Osteocyte (in vitro differentiated cells): Measurements from ENCODE around the gene MPPED2. TPM values are rescaled to one million over a fixed set of nuclear protein-coding genes. Genes with fewer than 3 reads are reported as not detected.

Experiments used
- DNase-seq: peaks from one replicate; pipeline ENCODE4 v3.0.0; 2021; ENCODE audit warnings: mixed read lengths; ENCODE audit not compliant: unreplicated experiment; ENCODE audit errors: extremely low spot score
- H3K27ac Mint-ChIP-seq: one replicate; pipeline ENCODE4 v1.8.0; 2021; ENCODE audit warnings: mild to moderate bottlenecking, mixed read lengths; ENCODE audit not compliant: unreplicated experiment
- H3K27me3 Mint-ChIP-seq: one replicate; pipeline ENCODE4 v1.8.0; 2021; ENCODE audit warnings: mixed read lengths; ENCODE audit not compliant: unreplicated experiment
- H3K36me3 Mint-ChIP-seq: one replicate; pipeline ENCODE4 v1.8.0; 2021; ENCODE audit warnings: mixed read lengths; ENCODE audit not compliant: unreplicated experiment
- H3K4me1 Mint-ChIP-seq: one replicate; pipeline ENCODE4 v1.8.0; 2021; ENCODE audit warnings: mixed read lengths; ENCODE audit not compliant: unreplicated experiment
- H3K4me3 Mint-ChIP-seq: one replicate; pipeline ENCODE4 v1.8.0; 2021; ENCODE audit warnings: mild to moderate bottlenecking, moderate library complexity, mixed read lengths; ENCODE audit not compliant: unreplicated experiment
- H3K9me3 Mint-ChIP-seq: one replicate; pipeline ENCODE4 v1.8.0; 2021; ENCODE audit warnings: mixed read lengths; ENCODE audit not compliant: unreplicated experiment
- CTCF ChIP-seq: fragments of 200-600 bp; sonication (generic); IDR thresholded peaks from 2 replicates; pipeline ENCODE4 v1.5.0; 2021; ENCODE audit warnings: antibody characterized with exemption, mild to moderate bottlenecking, moderate library complexity
- total RNA-seq: library from RNA; stranded (reverse); gene quantifications from 2 replicates; pipeline ENCODE4 v1.2.1, GENCODE V29; 2021

MPPED2 gene
- total RNA-seq, 1 donor from 2014 or later = not detected

GRCh38 chr11:30457087-30457486, 129.1 kb downstream of the MPPED2 start:
- H3K36me3 Mint-ChIP-seq = no peaks in the 10 kb centered on the region
- no peak overlapping the region for H3K4me3 Mint-ChIP-seq
- no peaks in the 10 kb centered on the region for H3K27me3 Mint-ChIP-seq
- no peak overlapping the region for H3K27ac Mint-ChIP-seq
- no peaks in the 10 kb centered on the region for H3K4me1 Mint-ChIP-seq
- no peak for DNase-seq
- H3K9me3 Mint-ChIP-seq = no peaks in the 10 kb centered on the region
- TF ChIP-seq CTCF = no peak

GRCh38 chr11:30455025-30455424, 131.1 kb downstream of the MPPED2 start:
- no peak for TF ChIP-seq CTCF
- no peaks in the 10 kb centered on the region for H3K27me3 Mint-ChIP-seq
- H3K27ac Mint-ChIP-seq = no peak overlapping the region
- no peaks in the 10 kb centered on the region for H3K4me1 Mint-ChIP-seq
- H3K36me3 Mint-ChIP-seq = no peaks in the 10 kb centered on the region
- DNase-seq = no peak
- H3K4me3 Mint-ChIP-seq = no peak overlapping the region
- H3K9me3 Mint-ChIP-seq = no peaks in the 10 kb centered on the region

- no peak for TF ChIP-seq CTCF
- no peak overlapping the region for H3K27ac Mint-ChIP-seq
- no peaks in the 10 kb centered on the region for H3K27me3 Mint-ChIP-seq
- H3K4me3 Mint-ChIP-seq = no peak overlapping the region
- DNase-seq = no peak
- no peaks in the 10 kb centered on the region for H3K4me1 Mint-ChIP-seq
- no peaks in the 10 kb centered on the region for H3K36me3 Mint-ChIP-seq
- H3K9me3 Mint-ChIP-seq = no peaks in the 10 kb centered on the region
These were observed 131.6 kb downstream of the MPPED2 start for GRCh38 chr11:30454541-30454940.

GRCh38 chr11:30454111-30454510, 132.0 kb downstream of the MPPED2 start:
- Mint-ChIP-seq H3K36me3 (no peaks in the 10 kb centered on the region), H3K27ac (no peak overlapping the region), H3K4me1 (no peaks in the 10 kb centered on the region), H3K4me3 (no peak overlapping the region), H3K27me3 (no peaks in the 10 kb centered on the region), H3K9me3 (no peaks in the 10 kb centered on the region)
- no peak for DNase-seq
- no peak for TF ChIP-seq CTCF

- no peak overlapping the region for H3K4me3 Mint-ChIP-seq
These were observed 132.4 kb downstream of the MPPED2 start for GRCh38 chr11:30453705-30454104.

More at GRCh38 chr11:30453705-30454104, 132.4 kb downstream of the MPPED2 start:
- H3K36me3 Mint-ChIP-seq = no peaks in the 10 kb centered on the region
- no peak for TF ChIP-seq CTCF
- H3K27ac Mint-ChIP-seq = no peak overlapping the region
- no peaks in the 10 kb centered on the region for H3K4me1 Mint-ChIP-seq
- H3K27me3 Mint-ChIP-seq = no peaks in the 10 kb centered on the region
- no peak for DNase-seq
- H3K9me3 Mint-ChIP-seq = no peaks in the 10 kb centered on the region
